AG04449 (cell line): Measurements from ENCODE around the gene FAM118A.

Experiments used
- CTCF ChIA-PET: fragments of 350-600 bp; formaldehyde crosslinking; extraction: SDS; loops from one replicate; lab custom pipeline; 2021; ENCODE audit warnings: antibody characterized with exemption; lab: Yijun Ruan, JAX
- POLR2A ChIA-PET: fragments of 400-600, 350-600 bp; formaldehyde crosslinking; extraction: SDS; loops from one replicate; lab custom pipeline; 2020; ENCODE audit warnings: antibody characterized with exemption, inconsistent platforms; lab: Yijun Ruan, JAX
- DNase-seq: peaks from one replicate; pipeline ENCODE4 v3.0.0-alpha.2; 2010; ENCODE audit warnings: low read depth, low spot score
- H3K4me3 ChIP-seq: 2 replicates; pipeline ENCODE4 v1.5.1; 2011; ENCODE audit warnings: low read depth, mild to moderate bottlenecking, control low read depth, low read length
- CTCF ChIP-seq: IDR thresholded peaks from one replicate; pipeline ENCODE4 v1.5.1; 2011; ENCODE audit warnings: mild to moderate bottlenecking, moderate library complexity, low read length, control low read depth, inconsistent platforms; ENCODE audit not compliant: insufficient read depth; ENCODE audit errors: missing control alignments

Gene FAM118A

DNA sequence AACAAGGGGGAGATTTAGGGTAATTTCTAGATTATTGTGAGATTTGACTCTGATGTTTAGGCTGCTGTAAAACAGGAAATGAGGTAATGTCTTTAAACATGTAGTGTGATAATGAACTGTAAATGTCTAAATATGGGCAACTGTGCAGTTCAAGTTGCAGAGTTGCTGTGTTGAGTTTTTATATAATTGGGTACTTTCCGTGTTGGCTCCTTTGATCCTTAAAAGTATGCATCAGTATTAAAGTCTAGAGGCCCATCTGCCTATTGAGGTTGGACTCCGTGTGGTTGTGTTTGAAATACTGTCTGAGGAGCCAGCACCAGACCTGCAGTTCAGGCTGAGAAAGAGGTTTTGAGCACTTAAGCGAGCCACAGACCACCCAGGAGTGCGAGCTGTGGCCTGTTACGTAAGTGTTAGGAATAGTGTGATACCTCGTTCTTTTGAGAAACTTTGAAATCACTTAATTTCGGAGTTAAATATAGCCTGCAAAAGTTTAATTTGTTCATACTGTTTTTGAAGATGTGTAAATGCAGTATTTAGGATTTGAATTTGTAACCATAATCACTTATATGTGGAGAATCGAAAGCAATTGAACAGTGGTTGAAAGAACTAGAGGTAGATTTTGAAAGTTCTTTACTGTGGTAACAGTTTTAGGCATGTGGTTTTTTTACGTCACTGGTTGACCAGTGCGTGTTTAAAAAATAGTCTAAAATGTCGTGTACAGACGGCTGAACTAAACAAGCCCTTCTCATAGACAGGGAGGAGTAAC is 9.0 kb downstream of the FAM118A start:
- POLR2A ChIA-PET, result interaction anchor here (0.7 kb wide), 1 partner anchor 44 kb away, joined by 3 read pairs; no protein-coding TSS in a partner anchor
- peak overlapping the region; percentile 34 for H3K4me3 ChIP-seq
- CTCF ChIA-PET, result interaction anchor here (1.0 to 1.3 kb wide), 3 partner anchors 8 to 15 kb away, joined by 3 to 4 read pairs (median 3); no protein-coding TSS in a partner anchor
- DNase-seq, result no peak
- no peak for TF ChIP-seq CTCF

DNA sequence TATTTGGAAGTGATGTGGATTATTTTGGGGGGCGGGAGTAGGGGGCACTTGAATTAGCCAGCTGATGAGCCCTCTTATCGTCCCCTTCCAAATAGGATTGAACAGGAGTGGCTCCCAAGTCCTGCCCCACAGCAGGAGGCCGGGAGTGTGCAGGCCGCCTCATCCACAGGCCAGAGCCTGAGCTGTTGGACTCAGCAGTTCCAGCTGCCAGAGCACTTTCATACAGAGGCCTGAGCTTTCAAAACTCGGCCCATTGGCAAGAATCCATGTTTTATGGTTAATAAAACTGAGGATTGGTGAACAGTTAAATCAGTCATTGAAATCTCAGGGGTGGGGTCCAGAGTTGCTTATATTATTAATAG is 9.6 kb downstream of the FAM118A start:
- no peak overlapping the region for H3K4me3 ChIP-seq
- ChIA-PET POLR2A (interaction anchor here (0.7 kb wide), 1 partner anchor 44 kb away, joined by 3 read pairs; no protein-coding TSS in a partner anchor), CTCF (interaction anchor here (1.0 kb wide), 2 partner anchors 8 to 77 kb away, joined by 3 read pairs; no protein-coding TSS in a partner anchor)
- DNase-seq, result no peak
- no peak for TF ChIP-seq CTCF

DNA sequence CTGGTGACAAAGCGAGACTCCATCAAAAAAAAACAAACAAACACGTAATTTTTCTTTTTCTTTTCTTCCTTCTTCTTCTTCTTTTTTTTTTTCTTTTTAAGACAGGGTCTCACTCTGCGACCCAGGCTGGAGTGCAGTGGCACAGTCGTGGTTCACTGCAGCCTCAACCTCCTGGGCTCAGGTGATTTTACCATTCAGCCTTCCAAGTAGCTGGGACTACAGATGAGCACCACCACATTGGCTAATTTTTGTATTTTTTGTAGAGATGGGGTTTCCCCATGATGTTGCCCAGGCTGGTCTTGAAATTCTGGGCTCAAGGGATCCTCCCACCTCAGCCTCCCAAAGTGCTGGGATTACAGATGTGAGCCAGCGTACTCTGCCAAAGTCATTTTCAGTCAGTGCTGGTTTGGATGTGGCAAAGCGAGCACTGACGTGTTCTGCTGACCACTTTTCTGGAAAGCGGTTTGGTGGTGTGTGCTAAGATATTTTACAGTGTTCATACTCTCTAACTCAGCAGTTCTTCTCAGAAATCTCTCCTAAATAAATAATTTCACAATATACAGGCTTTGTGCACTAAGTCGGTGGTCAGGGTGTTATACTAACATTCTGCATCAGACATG is 10.7 kb downstream of the FAM118A start:
- no peak for TF ChIP-seq CTCF
- H3K4me3 ChIP-seq, result no peak overlapping the region
- CTCF ChIA-PET, result interaction anchor here (1.0 kb wide), 1 partner anchor 76 kb away, joined by 3 read pairs; no protein-coding TSS in a partner anchor
- DNase-seq, result no peak
- POLR2A ChIA-PET, result no interaction called here

- no peak for TF ChIP-seq CTCF
- H3K4me3 ChIP-seq, result no peak overlapping the region
- DNase-seq, result no peak
- ChIA-PET CTCF (interaction anchor here (1.5 kb wide), 1 partner anchor 9 kb away, joined by 3 read pairs; no protein-coding TSS in a partner anchor), POLR2A (no interaction called here)
These were observed 12.1 kb downstream of the FAM118A start for GRCh38 chr22:45321827-45322226.

GRCh38 chr22:45322873-45323525 is 13.3 kb downstream of the FAM118A start:
- no peak overlapping the region for H3K4me3 ChIP-seq
- no peak for TF ChIP-seq CTCF
- ChIA-PET CTCF (interaction anchor here (1.5 kb wide), 1 partner anchor 10 kb away, joined by 3 read pairs; no protein-coding TSS in a partner anchor), POLR2A (no interaction called here)
- DNase-seq, result no peak
